Activated CD4-positive, alpha-beta memory T cell treated with anti-CD3 and anti-CD28 coated beads for 36 hours (primary cell): ENCODE data around the gene ACAP3. TPM values are rescaled to one million over a fixed set of nuclear protein-coding genes. Genes with fewer than 3 reads are reported as not detected.

Experiments used
- CTCF ChIA-PET: fragments of 350-600 bp; sonication (Branson Sonifier 250); formaldehyde crosslinking; loops from one replicate; lab custom pipeline; 2021; ENCODE audit warnings: antibody characterized with exemption, inconsistent platforms; lab: Charles Lee
- POLR2A ChIA-PET: fragments of 350-600 bp; sonication (Branson Sonifier 250); formaldehyde crosslinking; loops from one replicate; lab custom pipeline; 2021; ENCODE audit warnings: antibody characterized with exemption; lab: Charles Lee
- DNase-seq: peaks from one replicate; pipeline ENCODE4 v3.0.0-alpha.2; 2020
- H3K27ac Mint-ChIP-seq: one replicate; pipeline ENCODE4 v1.8.0; 2021; ENCODE audit warnings: mixed read lengths
- H3K27me3 Mint-ChIP-seq: one replicate; pipeline ENCODE4 v1.8.0; 2021; ENCODE audit warnings: mixed read lengths
- H3K36me3 Mint-ChIP-seq: one replicate; pipeline ENCODE4 v1.8.0; 2021; ENCODE audit warnings: mixed read lengths
- H3K4me1 Mint-ChIP-seq: one replicate; pipeline ENCODE4 v1.8.0; 2021; ENCODE audit warnings: low read depth, mixed read lengths
- H3K4me3 Mint-ChIP-seq: one replicate; pipeline ENCODE4 v1.8.0; 2021; ENCODE audit warnings: mild to moderate bottlenecking, mixed read lengths
- H3K9me3 Mint-ChIP-seq: one replicate; pipeline ENCODE4 v1.8.0; 2021; ENCODE audit warnings: mixed read lengths
- intact Hi-C: fragments of 100-400 bp; cut with micrococcal nuclease; formaldehyde crosslinking; loops from one replicate; pipeline ENCODE4 v1.15.1; 2023
- total RNA-seq, 2 experiments: library from RNA; stranded (reverse); gene quantifications; one replicate each; pipeline ENCODE4 v1.2.3, GENCODE V29; 2021

ACAP3 gene
- total RNA-seq, 2 experiments from 2014 or later, result 31.8 to 32.0 TPM

DNA sequence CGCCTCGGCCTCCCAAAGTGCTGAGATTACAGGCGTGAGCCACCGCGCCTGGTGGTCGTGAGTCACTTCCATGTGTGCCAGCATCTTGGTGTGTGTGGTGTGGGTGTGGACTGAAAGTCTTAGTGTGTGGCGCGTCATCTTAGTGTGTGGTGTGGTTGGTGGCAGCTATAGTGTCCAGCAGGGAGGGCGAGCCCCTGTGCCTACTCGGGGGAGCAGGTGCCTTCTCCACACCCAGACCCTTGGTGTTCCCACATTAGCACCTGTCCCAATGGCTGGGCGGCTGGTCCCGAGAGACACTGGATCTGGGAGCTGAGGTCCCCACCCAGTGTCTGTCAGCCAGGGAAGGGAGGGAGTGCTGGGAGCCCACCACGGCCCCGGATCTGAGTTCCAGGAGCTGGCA, 24.7 kb downstream of the ACAP3 start:
- no peaks in the 10 kb centered on the region for H3K27me3 Mint-ChIP-seq
- H3K9me3 Mint-ChIP-seq, result no peaks in the 10 kb centered on the region
- H3K36me3 Mint-ChIP-seq, result no peaks in the 10 kb centered on the region
- ChIA-PET CTCF (interaction anchor here (1.2 kb wide), 1 partner anchor 219 kb away, joined by 3 read pairs; no protein-coding TSS in a partner anchor), POLR2A (no interaction called here)
- no peak overlapping the region for H3K4me3 Mint-ChIP-seq
- peak; percentile 57 for DNase-seq
- peaks cover 3% of the 10 kb centered on the region for H3K4me1 Mint-ChIP-seq
- H3K27ac Mint-ChIP-seq, result no peak overlapping the region
- intact Hi-C loops, result loop anchor here (5.0 kb wide), 1 partner anchor 111 kb away; the partner anchor contains the start of gene TTLL10

DNA sequence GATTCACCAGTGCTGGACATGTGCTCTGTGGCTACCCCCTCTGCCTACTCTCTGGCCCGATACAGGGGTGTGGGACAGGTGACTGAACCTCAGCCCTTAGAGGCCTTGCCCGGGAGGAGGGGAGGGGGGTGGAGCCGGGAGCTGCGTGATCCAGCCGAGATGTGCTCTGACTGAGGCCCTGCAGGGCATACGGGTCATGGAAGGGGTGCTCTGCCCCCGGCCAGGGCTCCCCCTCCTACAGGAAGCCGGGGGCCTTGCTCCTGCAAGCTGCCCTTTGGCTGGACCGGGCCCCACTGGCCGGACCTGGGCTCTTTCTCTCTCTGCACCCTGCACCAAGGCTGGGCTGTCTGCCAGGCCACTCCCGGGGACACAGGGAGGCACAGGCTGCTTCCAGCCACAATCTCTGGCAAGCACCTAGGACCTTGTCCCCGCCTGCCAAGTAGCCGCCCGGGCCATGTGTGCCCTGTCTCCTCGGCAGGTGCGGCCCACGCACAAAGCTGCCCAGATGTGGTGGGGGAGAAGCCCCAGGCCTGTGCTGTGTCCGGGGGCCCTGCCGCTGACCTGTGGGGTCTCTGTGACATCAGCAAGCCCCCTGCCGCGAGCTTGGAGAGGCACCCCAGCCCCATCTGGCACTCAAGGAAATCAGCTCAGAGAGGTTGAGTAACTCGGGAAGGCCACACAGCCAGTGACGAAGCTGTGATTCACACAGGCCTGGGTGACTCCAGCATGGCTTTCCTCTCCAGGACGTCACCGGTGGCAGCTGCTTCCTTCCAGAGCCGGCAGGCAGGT, 26.0 kb downstream of the ACAP3 start:
- Mint-ChIP-seq H3K27ac (no peak overlapping the region), H3K4me1 (peaks cover 3% of the 10 kb centered on the region), H3K27me3 (no peaks in the 10 kb centered on the region), H3K9me3 (no peaks in the 10 kb centered on the region), H3K4me3 (no peak overlapping the region), H3K36me3 (no peaks in the 10 kb centered on the region)
- intact Hi-C loops, result loop anchor here (5.0 kb wide), 1 partner anchor 109 kb away; the partner anchor contains the start of gene TTLL10
- CTCF ChIA-PET, result interaction anchor here (1.6 kb wide), 1 partner anchor 160 kb away, joined by 8 read pairs; no protein-coding TSS in a partner anchor
- peak; percentile 56 for DNase-seq
- POLR2A ChIA-PET, result no interaction called here

- no peak for DNase-seq
These were observed 26.8 kb downstream of the ACAP3 start for GRCh38 chr1:1280782-1281481.

GRCh38 chr1:1279028-1279427, 28.7 kb downstream of the ACAP3 start:
- H3K27ac Mint-ChIP-seq, result no peak overlapping the region
- no peaks in the 10 kb centered on the region for H3K9me3 Mint-ChIP-seq
- H3K4me3 Mint-ChIP-seq, result no peak overlapping the region
- no peak for DNase-seq
- H3K27me3 Mint-ChIP-seq, result no peaks in the 10 kb centered on the region
- intact Hi-C loops, result no loop called here
- peaks cover 3% of the 10 kb centered on the region for H3K4me1 Mint-ChIP-seq
- POLR2A ChIA-PET, result no interaction called here
- H3K36me3 Mint-ChIP-seq, result no peaks in the 10 kb centered on the region
- CTCF ChIA-PET, result no interaction called here

More at GRCh38 chr1:1280782-1281481, 26.8 kb downstream of the ACAP3 start:
- POLR2A ChIA-PET, result no interaction called here
- Mint-ChIP-seq H3K27ac (no peak overlapping the region), H3K27me3 (no peaks in the 10 kb centered on the region), H3K4me3 (no peak overlapping the region), H3K4me1 (peaks cover 3% of the 10 kb centered on the region), H3K9me3 (no peaks in the 10 kb centered on the region), H3K36me3 (no peaks in the 10 kb centered on the region)
- intact Hi-C loops, result loop anchor here (5.0 kb wide), 1 partner anchor 109 kb away; the partner anchor contains the start of gene TTLL10
- CTCF ChIA-PET, result interaction anchor here (1.6 kb wide), 1 partner anchor 159 kb away, joined by 8 read pairs; no protein-coding TSS in a partner anchor

DNA sequence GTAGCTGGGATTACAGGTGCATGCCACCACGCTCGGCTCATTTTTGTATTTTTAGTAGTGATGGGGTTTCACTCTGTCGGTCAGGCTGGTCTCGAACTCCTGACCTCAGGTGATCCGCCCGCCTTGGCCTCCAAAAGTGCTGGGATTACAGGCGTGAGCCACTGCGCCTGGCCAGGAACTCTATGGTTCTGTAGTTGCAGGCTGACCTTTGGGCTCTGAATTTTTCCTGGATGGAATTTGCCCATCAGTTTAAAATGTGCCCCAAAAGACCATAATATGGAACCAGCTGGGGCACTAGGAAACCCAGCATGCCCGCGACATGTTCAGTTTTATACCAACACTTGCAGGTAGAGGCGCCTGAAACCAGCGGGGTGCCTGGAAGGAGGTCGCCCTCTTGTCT, 29.1 kb downstream of the ACAP3 start:
- Mint-ChIP-seq H3K36me3 (no peaks in the 10 kb centered on the region), H3K9me3 (no peaks in the 10 kb centered on the region), H3K4me1 (peaks cover 3% of the 10 kb centered on the region), H3K27ac (no peak overlapping the region), H3K27me3 (no peaks in the 10 kb centered on the region), H3K4me3 (no peak overlapping the region)
- CTCF ChIA-PET, result interaction anchor here (1.1 kb wide), 1 partner anchor 156 kb away, joined by 5 read pairs; no protein-coding TSS in a partner anchor
- POLR2A ChIA-PET, result no interaction called here
- intact Hi-C loops, result no loop called here
- no peak for DNase-seq

GRCh38 chr1:1275836-1276235, 31.9 kb downstream of the ACAP3 start:
- Mint-ChIP-seq H3K9me3 (no peaks in the 10 kb centered on the region), H3K27ac (no peak overlapping the region), H3K4me3 (no peak overlapping the region), H3K27me3 (no peaks in the 10 kb centered on the region), H3K36me3 (peaks cover 14% of the 10 kb centered on the region), H3K4me1 (peaks cover 19% of the 10 kb centered on the region)
- CTCF ChIA-PET, result no interaction called here
- intact Hi-C loops, result no loop called here
- no peak for DNase-seq
- POLR2A ChIA-PET, result no interaction called here

DNA sequence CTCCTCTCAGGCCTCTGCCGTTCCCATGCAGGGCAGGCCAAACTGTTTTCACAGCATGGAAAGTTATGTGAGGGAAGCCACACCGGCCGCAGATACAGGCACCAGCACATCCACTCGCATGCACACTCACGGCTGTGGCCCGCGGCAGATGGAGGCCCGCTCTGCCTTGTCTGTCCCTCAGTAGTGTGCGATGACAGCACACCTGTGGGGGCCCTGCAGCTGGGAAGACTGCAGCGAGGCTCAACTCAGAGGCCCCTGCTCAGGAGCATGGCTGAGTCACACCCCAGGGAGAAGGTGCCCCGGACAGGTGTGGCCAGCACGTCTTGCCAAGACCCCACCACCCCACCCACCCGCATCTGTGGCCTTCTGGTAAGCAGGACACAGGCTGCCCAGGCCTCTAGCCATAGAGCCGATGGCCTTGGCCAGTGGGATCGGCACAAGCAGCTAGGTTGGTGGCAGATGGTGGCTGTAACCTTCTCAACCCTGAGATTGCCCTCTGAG, 32.7 kb downstream of the ACAP3 start:
- Mint-ChIP-seq H3K4me1 (peaks cover 28% of the 10 kb centered on the region), H3K4me3 (peak overlapping the region; percentile 66), H3K36me3 (peaks cover 19% of the 10 kb centered on the region), H3K9me3 (no peaks in the 10 kb centered on the region), H3K27ac (no peak overlapping the region), H3K27me3 (no peaks in the 10 kb centered on the region)
- intact Hi-C loops, result loop anchor here (5.0 kb wide), 1 partner anchor 32 kb away; the partner anchor contains the start of genes ACAP3 and PUSL1
- DNase-seq, result no peak
- CTCF ChIA-PET, result interaction anchor here (1.6 kb wide), 1 partner anchor 14 kb away, joined by 3 read pairs; no protein-coding TSS in a partner anchor
- POLR2A ChIA-PET, result no interaction called here

DNA sequence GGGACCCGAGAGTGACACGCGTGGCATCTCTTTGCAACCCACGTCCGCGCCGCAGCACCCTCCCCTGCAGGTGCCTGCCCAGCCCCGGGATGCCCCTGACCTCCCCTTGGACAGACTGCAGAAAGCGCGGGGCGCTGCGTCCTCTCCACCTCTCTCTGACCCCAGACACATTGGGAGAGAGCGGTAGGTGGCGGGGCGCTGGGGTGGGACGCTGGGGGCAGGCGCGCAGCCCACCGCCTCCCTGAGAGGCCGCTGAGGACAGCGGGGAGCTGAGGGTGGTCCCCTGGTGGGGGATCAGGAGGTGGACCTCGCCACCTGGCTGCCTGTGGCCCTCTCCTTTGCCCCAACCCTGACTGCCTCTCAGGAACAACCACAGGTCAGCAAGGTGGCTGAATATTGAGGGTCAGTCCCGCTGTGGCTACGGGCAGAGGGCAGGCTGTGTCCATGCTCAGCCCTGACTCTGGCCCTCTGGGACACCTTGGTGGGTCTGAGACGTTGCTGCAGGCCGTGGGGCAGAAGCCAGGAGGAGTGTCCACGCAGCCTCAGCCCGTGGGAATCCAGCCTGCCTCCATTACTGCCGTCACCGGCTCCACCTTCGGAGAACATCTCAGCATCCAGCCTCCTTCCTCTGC, 33.3 kb downstream of the ACAP3 start:
- Mint-ChIP-seq H3K4me3 (peak overlapping the region; percentile 66), H3K27ac (no peak overlapping the region), H3K36me3 (peaks cover 20% of the 10 kb centered on the region), H3K4me1 (peaks cover 32% of the 10 kb centered on the region), H3K27me3 (no peaks in the 10 kb centered on the region), H3K9me3 (no peaks in the 10 kb centered on the region)
- ChIA-PET CTCF (interaction anchor here (1.0 to 1.6 kb wide), 3 partner anchors 14 to 64 kb away, joined by 3 read pairs; partner anchors contain the start of genes B3GALT6 and SDF4), POLR2A (interaction anchor here (1.8 kb wide), 1 partner anchor 43 kb away, joined by 5 read pairs; no protein-coding TSS in a partner anchor)
- intact Hi-C loops, result loop anchor here (5.0 kb wide), 1 partner anchor 33 kb away; the partner anchor contains the start of genes ACAP3 and PUSL1
- DNase-seq, result no peak

DNA sequence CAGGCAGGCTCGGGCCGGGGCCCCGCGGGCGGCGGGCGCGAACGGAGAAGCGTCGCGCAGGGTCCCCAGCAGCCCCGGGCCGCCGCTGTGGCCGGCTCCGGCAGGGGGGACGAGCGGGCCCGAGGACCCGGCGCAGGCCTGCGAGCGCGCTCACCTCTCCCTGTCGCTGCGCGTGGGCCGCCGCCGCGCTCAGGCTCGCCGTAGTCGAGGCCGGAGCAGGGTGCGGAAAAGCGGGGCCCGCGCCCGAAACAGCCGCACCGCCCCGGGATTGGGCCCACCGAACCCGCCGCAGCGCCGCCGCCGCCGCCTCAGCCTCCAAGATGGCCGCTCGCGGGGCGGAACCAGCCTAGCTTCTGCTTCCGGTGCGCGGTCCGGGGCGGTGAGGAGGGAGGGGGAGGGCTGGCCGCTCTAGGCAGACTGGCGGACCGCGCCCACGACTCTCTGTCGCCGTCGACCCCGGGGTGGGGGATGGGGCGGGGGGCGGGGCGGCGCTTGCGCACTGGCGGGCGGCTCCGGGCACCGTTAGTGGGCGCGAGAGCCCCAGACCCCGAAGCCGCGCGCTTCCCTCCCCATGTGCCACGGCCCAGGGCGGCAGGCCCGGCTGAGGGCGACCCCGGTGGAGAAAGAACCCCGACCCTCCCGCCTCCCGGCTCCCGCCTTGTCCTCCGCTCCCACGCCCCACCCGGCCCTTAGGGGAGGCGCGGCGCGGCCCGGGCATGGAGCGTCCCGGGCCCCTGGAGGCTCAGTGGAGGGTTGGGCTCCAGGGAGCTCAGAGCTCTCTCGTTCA, 34.0 kb downstream of the ACAP3 start, which contains the start of gene UBE2J2:
Gene UBE2J2 (minus strand): TSS at position 343 of the 787 bp plus-strand sequence. CDS start 5,862 bp downstream, outside the sequence.
- Mint-ChIP-seq H3K27me3 (no peaks in the 10 kb centered on the region), H3K27ac (peak within 1 kb of the TSS; percentile 62), H3K4me1 (peaks cover 32% of the 10 kb centered on the region), H3K4me3 (peak within 1 kb of the TSS; percentile 88), H3K36me3 (peaks cover 20% of the 10 kb centered on the region), H3K9me3 (no peaks in the 10 kb centered on the region)
- POLR2A ChIA-PET, result interaction anchor here (0.6 to 1.8 kb wide), 3 partner anchors 43 to 158 kb away, joined by 3 to 5 read pairs (median 3); partner anchors contain the start of genes C1orf159 and MRPL20
- peak; percentile 96 for DNase-seq
- CTCF ChIA-PET, result interaction anchor here (1.0 to 1.6 kb wide), 3 partner anchors 13 to 63 kb away, joined by 3 read pairs; partner anchors contain the start of genes B3GALT6 and SDF4
- intact Hi-C loops, result loop anchor here (1.0 to 5.0 kb wide), 3 partner anchors 34 to 157 kb away; partner anchors contain the start of genes ACAP3, B3GALT6, C1orf159 and PUSL1

GRCh38 chr1:1273209-1273511, 34.6 kb downstream of the ACAP3 start:
- ChIA-PET POLR2A (interaction anchor here (0.6 to 1.8 kb wide), 3 partner anchors 42 to 157 kb away, joined by 3 to 5 read pairs (median 3); partner anchors contain the start of genes C1orf159 and MRPL20), CTCF (interaction anchor here (1.3 kb wide), 1 partner anchor 63 kb away, joined by 3 read pairs; no protein-coding TSS in a partner anchor)
- Mint-ChIP-seq H3K36me3 (peaks cover 20% of the 10 kb centered on the region), H3K4me1 (peaks cover 32% of the 10 kb centered on the region), H3K4me3 (peak overlapping the region; percentile 88), H3K27me3 (no peaks in the 10 kb centered on the region), H3K27ac (peak overlapping the region; percentile 62), H3K9me3 (no peaks in the 10 kb centered on the region)
- intact Hi-C loops, result loop anchor here (1.0 to 5.0 kb wide), 3 partner anchors 34 to 157 kb away; partner anchors contain the start of genes ACAP3, B3GALT6, C1orf159 and PUSL1
- no peak for DNase-seq
